GM12873 (cell line): Measurements from ENCODE around the gene ADARB1.

ENCODE experiments used
- TF ChIP-seq, protein P1 (sequence below): IDR thresholded peaks from 2 replicates; pipeline ENCODE4 v1.5.1; 2012; ENCODE audit warnings: low read depth, mild to moderate bottlenecking, moderate library complexity, low read length, control low read depth; ENCODE audit not compliant: insufficient read depth; ENCODE audit errors: missing control alignments

Gene ADARB1

DNA sequence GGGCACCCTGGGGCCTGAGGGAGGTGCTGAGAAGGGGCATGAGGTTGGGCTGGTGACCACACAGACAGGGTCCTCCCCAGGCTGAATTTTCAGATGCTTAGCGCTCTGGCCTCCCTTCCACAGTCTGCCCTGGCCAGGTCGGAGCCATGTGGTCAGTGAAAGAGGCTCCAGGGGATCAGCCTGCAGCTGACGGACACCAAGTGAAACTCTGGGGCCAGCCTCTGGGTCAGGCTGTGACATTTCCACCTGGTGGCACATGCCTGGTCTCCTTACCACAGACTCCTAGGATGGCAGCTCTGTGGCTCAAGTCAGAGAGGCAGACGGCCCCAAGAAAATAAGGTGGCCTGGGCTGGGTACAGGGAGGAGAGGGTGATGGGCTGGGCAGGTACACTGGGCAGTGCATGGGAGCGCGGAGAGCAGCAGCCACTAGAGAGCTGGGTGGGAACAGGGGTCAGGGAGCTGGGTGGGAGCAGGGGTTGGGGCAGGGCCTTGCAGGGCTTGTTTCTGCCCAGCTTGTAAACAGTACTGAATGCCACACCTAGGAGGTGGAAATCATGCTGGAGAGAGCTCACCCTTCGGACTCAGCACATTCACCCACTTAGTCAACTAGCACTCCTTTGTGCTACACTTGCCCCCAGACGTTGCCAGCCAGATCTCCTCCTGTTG lies 20.7 kb upstream of the ADARB1 start:
- TF ChIP-seq, protein P1, sequence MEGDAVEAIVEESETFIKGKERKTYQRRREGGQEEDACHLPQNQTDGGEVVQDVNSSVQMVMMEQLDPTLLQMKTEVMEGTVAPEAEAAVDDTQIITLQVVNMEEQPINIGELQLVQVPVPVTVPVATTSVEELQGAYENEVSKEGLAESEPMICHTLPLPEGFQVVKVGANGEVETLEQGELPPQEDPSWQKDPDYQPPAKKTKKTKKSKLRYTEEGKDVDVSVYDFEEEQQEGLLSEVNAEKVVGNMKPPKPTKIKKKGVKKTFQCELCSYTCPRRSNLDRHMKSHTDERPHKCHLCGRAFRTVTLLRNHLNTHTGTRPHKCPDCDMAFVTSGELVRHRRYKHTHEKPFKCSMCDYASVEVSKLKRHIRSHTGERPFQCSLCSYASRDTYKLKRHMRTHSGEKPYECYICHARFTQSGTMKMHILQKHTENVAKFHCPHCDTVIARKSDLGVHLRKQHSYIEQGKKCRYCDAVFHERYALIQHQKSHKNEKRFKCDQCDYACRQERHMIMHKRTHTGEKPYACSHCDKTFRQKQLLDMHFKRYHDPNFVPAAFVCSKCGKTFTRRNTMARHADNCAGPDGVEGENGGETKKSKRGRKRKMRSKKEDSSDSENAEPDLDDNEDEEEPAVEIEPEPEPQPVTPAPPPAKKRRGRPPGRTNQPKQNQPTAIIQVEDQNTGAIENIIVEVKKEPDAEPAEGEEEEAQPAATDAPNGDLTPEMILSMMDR = no peak

DNA sequence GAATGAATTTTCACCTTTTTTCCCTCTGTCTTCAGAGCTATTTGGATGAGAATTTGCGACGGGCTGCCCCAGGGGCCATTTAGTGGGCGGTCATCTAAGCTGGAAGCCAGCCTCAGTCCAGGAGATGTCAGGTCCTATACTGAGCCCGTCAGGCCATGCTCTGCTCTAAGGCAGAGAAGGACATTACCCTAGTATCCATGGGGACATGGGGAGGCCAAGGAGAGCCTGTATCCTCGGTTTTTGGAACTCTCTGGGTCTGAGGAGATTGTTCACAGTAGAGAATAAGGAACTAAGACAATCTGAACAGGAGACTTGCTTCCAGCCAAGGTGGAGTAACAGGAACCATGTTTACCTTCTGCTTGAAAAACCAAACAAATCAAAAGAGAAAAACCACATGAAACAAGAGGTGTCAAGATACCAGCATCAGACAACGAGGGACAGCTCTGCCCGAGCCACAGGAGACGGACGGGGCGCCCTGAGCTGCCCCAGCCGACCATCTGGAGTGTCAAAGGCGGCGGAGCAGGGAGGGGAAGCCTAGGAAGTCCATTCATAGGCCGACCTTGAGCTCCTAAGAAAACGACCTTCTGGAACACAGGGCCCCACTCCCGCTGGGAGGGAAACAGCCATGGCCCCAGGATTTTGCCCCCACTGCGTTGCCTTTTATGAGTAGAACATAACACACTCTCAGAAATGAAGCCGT lies 20.0 kb upstream of the ADARB1 start:
- TF ChIP-seq, protein P1 = no peak

DNA sequence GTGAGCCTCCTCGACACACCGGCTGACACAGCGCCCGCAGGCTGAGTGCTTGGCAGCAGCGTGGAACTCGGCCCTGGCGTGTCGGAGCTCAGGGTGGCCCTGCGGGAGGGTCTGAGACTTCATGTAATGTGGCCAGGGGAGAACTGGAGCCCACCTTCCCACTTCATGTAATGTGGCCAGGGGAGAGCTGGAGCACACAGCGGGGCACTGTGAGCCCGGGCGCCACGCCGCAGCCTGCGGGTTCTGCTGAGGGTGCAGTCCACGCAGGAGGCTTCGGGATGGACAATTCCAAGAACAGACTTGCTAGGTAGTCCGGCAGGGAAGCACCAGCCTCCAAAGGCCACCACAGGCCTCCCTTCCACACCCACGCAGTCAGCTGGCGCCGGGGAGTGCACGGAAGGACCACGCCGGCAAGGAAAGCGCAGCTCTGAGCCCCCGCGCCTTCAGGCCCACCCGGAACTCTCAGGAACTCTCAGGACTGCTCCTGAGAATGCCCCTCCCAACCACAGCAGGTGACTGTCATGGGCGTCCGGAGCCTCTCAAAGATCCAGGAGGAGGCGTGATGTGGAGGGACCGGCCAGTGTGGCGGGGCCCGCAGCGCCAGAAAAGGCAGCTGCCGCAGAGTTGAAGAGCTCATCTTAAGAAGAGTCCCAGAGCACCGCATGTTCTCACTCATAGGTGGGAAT lies 19.3 kb upstream of the ADARB1 start:
- TF ChIP-seq, protein P1 = no peak

DNA sequence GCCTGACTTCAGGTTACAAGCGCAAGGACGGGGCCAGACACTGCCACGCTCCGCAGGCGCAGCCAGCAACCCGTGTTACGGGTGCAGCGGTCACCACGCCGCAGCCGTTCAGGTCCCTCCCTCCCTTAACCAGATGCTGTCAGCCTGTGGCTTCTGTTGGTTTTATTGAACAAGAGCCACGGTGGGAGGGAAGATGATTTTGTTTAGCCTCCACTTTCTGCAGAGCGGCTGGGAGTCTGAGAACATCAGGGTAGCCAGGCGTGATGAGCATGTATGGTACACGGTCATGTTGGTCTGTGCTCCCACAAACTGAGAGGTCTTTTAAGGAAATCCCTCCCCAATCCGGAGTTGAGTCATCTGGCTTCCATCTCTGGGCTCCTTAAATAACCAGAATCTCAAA lies 18.5 kb upstream of the ADARB1 start:
- TF ChIP-seq, protein P1 = no peak

DNA sequence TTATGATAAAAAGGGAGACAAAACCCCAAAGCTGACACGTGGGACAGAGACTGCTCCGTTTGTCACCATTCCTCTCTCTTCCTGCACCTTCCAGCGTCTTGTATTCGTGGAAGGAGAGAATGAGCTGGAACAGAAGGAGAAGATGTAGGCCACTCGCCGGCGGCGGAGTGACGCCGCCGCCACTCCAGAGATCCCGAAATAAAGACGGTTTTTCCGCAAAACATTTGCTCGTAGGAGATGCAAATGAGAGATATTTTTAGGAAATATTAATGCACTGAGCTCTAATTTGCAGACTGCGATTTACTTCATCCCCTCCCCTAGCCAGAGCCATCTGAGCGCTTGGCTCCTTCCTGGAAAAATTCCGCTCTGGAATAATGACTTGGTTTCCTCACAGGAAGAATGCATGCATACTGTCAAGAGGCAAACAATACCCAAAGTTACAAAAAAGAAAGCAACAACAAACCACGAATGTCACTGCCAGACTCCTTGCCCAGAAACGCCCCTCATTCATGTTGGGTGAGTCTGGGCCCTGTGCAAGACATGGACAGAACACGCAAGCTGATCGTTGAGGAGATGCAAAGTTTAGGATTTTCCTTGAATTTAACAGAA lies 18.0 kb upstream of the ADARB1 start:
- TF ChIP-seq, protein P1 = no peak

DNA sequence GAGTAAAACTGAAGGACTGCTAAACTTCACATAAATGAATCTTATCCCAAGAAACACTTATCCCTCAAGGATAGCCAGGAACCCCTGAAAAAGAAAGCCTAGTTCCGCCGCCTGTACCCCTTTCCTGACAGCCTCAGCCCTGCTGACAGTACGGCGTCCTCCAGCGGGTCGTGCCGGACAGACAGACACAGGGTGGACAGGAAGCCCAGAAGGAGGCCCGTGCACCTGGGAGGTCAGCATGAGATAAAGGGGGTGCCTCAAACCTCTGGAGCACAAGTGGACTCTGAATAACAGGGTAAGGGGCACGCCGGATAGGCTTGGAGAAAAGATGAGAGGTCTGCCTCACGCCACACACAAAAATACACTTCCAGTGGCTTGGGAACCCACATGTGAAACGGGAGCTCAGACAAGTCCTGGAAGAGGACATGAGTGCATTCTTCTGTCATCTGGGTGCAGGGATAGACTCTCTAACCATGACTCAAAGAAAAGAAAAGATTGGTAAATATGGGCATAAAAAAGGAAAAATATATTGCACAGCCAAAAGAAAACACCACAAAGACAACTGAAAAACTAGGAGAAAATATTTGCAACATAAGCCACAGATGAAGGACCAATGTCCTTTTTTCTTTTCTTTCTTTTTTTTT lies 17.3 kb upstream of the ADARB1 start:
- TF ChIP-seq, protein P1 = no peak
